HTR-8/SVneo (cell line): ENCODE results near the gene MEAK7.

Experiments used
- DNase-seq: peaks from one replicate; pipeline ENCODE4 v3.0.0; 2011; ENCODE audit warnings: low spot score, mixed read lengths; ENCODE audit not compliant: insufficient read length
- FAIRE-seq: peaks from 2 replicates; lab custom pipeline; 2011; peaks lifted over from hg19 to GRCh38; lab: Jason Lieb, UNC

The MEAK7 gene, protein sequence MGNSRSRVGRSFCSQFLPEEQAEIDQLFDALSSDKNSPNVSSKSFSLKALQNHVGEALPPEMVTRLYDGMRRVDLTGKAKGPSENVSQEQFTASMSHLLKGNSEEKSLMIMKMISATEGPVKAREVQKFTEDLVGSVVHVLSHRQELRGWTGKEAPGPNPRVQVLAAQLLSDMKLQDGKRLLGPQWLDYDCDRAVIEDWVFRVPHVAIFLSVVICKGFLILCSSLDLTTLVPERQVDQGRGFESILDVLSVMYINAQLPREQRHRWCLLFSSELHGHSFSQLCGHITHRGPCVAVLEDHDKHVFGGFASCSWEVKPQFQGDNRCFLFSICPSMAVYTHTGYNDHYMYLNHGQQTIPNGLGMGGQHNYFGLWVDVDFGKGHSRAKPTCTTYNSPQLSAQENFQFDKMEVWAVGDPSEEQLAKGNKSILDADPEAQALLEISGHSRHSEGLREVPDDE

DNA sequence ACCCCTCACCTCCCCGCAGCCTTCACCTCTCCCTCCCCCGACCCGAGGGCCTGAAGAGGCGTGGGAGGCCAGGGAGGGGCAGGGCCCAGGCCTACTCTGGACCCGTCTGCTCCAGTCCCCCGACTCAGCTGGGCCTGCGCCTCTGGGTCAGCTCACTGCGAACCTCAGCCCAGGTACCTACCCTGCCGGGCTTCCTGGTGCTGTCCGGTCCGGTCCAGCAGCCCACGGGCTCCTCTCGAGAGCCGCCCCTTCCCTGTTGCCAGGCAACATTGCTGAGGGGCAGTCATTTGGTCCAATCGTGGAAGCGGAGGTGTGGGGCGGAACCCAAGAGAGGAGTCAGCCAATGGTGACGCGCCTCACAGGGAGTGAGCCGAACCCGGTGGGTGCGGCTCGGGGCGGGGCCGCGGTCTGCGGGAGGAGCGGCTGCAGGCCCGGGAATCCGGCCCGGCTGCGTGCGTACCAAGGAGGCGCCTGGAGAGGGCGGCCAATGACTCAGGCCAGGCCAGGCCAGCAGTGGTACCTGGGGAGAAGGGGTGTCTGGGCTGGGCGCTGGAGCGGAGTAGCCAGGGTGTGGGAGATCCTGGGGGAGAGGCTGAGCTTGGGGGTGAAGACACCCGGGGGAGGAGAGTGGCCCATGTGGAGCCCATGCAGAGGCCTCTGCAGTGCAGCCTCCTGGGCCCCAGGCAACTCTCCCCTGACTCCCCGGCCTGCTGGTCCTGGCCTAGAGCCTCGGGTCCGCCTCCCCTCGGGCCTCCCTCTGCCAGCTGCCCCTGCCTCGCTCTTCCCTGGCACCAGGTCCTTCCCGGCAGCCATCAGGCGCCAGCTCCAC, at the start of gene MEAK7:
MEAK7 (minus strand) TSS at position 240 of the 829 bp plus-strand sequence. CDS start 6,573 bp downstream, outside the sequence.
- peak; percentile 92 for FAIRE-seq
- peak; percentile 99 for DNase-seq

- FAIRE-seq, result no peak
- DNase-seq, result no peak
Measured at GRCh38 chr16:84553873-84554399, 49.5 kb upstream of the MEAK7 start.

DNA sequence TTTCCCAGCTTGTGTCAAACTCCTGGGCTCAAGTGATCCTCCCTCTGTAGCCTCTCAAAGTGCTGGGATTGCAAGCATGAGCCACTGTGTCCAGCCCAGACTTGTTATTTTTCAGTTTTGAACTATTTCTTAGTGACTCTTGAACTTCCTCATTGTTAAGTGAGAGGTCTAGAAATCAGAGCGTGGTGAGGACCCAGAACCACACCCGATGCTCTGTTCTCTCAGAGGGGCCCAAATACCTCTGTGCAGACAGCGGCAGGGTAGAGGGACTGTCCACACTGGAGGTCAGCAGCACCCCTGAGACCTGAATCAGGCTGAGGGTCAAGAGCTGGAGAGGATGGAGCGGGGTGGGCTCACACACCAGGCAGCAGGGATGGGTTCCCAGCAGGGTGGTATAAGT, 47.7 kb upstream of the MEAK7 start:
- no peak for DNase-seq
- no peak for FAIRE-seq

- FAIRE-seq, result no peak
- DNase-seq, result no peak
Measured at GRCh38 chr16:84550096-84550495, 45.6 kb upstream of the MEAK7 start.

DNA sequence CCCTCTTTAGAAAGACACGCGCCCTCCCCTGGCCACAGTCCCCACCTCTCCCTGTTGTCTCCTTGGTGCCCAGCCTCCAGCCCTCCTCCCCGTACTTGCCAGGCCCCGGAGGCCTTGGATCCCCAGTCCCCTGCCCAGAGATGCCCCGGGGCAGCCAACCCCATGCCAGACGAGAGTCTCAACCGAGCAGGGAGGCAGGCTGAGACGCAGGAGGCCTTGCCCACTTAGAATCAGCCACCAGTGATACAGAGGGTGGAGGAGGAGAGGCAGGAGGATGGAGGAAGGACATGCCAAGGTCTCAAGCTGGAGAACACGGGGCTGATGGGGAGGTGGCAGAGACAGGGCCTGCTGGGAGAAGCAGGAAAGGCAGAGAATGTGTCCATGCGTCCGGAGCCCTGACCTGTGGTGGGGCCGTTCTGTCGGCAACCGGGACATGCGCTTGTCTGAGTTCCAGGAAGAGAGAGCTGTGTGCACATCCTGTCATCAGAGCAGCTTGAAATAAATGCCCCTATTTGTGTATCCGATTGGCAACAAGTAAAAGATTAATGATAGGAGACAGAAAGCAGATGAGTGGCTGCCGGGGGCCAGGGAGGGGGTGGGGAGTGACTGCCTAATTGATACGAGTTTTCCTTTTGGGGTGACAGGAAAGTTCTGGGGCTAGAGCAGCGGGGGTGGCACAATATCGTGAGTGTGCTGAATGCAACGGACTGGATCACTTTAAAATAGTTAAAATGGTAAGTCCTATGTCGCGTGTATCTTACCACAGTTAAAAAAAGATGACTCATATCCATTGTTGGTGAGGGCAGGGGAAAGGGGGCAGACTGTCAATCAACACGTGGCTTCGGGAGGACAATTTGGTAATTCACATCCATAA, 44.7 kb upstream of the MEAK7 start:
- peak; percentile 40 for FAIRE-seq
- DNase-seq, result no peak

DNA sequence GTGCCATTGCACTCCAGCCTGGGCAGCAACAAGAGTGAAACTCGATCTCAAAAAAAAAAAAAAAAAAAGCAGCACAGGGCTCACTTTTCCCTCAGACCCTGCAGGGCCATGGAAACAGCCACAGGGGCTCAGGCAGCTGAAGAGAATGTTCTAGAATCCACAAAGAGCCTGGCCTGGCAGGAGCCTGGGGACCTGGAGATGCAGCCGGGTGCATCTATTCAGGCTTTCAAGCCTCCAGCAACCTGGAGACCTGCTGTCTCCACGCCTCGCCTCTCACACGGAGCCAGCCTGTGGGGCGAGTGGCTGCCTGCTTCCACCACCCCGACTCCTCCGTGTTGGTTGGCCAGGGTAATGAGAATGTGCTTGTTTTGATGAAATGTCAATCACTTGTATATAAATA, 44.0 kb upstream of the MEAK7 start:
- DNase-seq (no peak), FAIRE-seq (no peak)

DNA sequence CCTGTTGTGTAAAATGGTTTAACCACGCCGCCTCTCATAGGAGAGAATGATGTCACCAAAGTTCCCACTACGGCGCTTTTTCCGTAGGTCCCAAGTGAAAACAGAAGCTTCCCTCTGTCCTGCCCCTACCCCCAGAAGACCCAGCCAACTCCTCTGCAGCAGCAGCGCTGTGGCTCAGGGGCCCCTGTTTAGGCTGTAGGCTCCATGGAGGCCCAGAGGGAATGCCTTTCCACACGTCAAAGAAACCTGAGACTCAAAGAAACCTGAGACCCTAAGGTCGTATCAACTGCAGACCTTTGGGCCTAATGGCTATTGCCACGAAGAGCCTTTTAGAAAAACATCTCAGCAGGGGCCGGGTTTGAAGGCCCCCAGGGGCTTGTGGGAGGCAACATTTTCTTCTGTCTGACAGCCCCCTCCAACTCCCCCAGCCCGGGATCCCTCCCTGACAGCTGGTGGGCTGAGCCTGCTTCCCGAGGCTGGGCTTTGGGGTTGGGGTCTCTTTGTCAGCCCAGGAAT, 43.1 kb upstream of the MEAK7 start:
- peak; percentile 45 for DNase-seq
- no peak for FAIRE-seq

DNA sequence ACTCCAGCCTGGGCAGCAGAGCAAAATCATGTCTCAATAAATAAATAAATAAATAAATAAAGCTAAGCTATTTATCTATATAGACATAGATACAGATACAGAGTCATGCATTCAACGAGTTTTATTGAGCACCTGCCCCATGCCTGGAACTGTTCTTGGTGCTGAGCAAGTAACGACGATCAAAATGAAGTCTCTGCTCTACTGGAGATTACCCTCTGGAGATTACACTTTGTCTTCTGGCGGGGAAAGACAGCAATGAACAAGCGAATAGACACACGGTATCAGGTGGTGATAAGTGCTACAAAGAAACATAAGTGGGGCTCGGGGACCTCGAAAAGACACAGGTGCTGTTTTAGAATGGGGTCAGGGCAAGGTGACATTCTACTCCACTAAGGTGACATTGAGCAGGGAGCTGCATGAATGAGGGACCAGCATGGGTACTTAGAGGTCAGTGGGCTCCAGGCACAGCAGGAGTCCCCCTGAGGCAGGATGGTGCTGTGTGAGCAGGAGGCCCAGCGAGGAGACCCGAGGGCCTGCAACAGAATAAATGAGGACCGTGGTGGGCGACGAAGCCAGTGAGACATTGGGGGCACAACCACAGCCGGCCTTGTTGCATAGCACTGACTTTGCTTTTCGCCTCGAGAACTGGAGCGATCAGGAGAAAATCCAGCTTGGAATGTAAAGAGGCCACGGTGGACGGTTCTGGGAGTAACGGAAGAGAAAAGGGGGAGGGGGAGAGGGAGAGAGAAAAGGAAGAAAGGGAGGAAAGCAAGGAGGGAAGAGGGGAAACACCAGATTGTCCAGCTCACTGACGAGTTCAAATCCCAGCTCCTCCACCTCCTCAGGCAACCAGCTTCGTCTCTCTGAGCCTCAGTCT, 42.4 kb upstream of the MEAK7 start:
- no peak for FAIRE-seq
- no peak for DNase-seq

DNA sequence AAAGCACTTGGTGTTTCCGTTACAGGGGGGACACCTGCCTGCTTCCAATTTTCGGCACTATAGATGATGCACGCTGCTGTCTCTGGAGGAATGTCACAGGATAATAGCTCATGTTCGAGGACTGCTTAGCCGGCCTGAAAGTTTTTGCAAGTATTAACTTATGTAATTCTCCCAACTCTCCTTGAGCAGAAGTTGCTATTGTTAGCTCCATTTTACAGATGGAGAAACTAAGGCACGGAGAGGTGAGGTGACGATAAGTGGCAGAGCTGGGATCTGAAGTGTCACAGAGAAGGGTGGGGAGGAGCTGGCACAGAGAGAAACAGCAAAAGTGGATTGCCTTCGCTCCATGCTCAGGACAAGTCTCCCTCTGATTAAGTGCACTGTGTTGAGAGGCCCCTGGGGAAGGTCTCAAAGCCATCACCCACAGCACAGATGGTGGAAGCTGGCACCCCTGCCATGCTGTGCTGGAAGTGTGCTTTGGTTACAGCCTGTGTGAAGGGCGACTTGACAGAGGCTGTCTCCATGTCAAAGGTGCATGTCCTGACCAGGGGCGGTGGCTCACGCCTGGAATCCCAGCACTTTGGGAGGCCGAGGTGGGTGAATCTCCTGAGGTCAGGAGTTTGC, 40.8 kb upstream of the MEAK7 start:
- FAIRE-seq (no peak), DNase-seq (no peak)

GRCh38 chr16:84544031-84544773, 39.7 kb upstream of the MEAK7 start:
- DNase-seq (no peak), FAIRE-seq (no peak)

DNA sequence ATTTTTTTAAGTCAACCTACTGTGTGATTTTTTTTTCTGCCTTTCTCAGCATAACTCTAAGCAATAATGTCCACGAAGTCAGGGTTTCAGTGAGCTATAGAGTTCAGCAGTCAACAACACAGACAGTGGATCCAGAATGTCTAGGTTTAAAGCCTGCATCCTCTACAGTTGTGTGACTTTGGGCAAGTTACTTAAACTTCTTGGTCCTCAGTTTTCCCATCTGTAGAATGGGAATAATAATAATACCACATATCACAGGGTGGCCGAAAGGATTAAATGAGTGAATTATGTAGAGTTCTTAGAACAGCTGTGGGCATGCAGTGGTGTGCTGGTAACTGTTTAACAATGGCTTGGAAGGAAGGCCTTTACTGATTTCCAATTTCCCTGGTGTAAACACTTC, 38.8 kb upstream of the MEAK7 start:
- FAIRE-seq (no peak), DNase-seq (no peak)

- DNase-seq (no peak), FAIRE-seq (no peak)
Measured at GRCh38 chr16:84541999-84542817, 37.7 kb upstream of the MEAK7 start.

GRCh38 chr16:84540194-84540593, 35.7 kb upstream of the MEAK7 start:
- FAIRE-seq (no peak), DNase-seq (no peak)

GRCh38 chr16:84538222-84538840, 33.9 kb upstream of the MEAK7 start:
- no peak for FAIRE-seq
- DNase-seq, result no peak

- no peak for FAIRE-seq
- DNase-seq, result no peak
Measured at GRCh38 chr16:84537491-84538151, 33.2 kb upstream of the MEAK7 start.

GRCh38 chr16:84535851-84536250, 31.4 kb upstream of the MEAK7 start:
- DNase-seq (no peak), FAIRE-seq (no peak)
